GM18507 (cell line): ENCODE measurements around the gene NFILZ.
"Not testable (repeated sequence)": the region's sequence is repeated elsewhere in the genome, so short reads cannot be mapped to it uniquely, and the experiment has no call there.

Experiments used
- DNase-seq: peaks from one replicate; pipeline ENCODE4 v3.0.0; 2011; ENCODE audit warnings: low read depth; ENCODE audit not compliant: insufficient read length; ENCODE audit errors: extremely low spot score
- FAIRE-seq: peaks from 2 replicates; lab custom pipeline; 2011; peaks lifted over from hg19 to GRCh38; lab: Jason Lieb, UNC

NFILZ gene

DNA sequence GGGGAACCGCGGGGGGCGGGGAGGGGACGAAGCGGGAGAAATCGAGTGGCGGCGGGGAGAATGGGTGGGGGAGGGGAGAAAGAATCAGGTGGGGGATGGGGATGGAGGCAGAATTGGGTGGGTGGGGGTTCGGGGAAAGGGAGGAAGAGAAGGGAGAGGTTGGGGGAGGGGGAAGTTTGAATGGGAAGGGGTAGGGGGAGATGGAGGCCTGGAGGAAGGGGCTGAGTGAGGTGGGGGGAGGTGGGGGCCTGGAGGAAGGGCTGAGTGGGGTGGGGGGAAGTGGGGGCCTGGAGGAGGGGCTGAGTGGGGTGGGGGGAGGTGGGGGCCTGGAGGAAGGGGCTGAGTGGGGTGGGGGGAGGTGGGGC lies 19.5 kb upstream of the NFILZ start:
- FAIRE-seq (no peak), DNase-seq (no peak)

DNA sequence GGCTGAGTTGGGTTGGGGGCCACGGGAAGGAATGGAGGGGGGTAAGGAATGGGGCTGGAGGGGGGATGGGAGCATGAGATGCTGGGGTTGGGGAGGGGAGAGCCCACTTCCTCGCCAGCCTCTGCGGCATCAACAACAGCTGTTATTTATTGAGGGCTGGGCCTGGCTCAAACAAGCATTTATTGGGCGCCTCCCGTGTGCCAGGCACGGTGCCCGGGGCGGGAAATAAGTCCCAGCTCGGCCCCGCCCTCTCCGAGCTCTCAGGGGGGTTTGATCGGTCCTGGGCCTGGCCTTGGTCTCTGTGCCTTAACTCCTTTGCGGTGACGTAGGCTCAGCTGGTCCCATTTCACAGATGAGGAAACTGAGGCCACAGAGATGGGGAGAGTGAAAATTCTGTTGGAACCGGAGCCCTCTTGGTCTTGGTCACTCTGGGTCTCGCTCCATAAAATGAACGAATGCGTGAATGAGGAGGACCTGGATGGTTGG lies 19.0 kb upstream of the NFILZ start:
- FAIRE-seq = no peak
- no peak for DNase-seq

DNA sequence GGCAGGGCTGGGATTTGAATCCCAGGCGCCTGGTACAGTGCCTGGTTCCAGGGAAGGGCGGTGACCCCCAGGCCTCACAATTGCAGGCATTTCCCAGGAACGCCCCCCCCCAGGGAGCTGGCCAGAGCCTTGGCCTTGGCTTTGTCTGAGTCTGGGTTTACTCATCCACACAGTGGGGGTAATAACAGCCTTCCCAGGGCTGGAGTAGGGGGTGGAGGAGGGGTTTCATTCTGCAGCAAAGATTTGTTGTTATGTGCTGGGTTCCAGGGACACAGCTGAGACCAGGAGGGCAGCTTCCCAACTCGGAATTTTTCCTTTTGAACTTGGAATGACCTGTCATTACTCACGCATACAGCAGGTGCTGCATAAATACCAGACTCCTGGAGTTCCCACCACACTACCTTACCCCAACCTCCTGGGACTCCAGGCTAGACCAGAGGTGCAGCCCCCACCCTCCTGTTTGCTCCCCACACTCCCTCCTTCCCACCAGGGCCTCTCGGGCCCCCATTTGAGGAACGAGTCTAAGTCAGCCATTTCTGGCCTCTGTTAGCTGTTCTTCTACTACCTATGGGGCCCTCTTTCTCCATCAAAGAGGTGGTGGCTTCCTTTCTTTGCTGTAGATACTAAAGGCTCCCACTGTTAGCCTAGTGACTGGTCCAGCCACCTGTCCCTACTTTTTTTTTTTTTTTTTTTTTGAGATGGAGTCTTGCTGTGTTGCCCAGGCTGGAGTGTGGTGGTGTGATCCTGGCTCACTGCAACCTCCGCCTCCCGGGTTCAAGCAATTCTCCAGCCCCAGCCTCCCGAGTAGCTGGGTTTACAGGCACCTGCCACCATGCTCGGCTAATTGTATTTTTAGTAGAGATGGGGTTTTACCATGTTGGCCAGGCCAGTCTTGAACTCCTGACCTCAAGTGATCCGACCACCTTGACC lies 18.3 kb upstream of the NFILZ start:
- FAIRE-seq (no peak), DNase-seq (no peak)

DNA sequence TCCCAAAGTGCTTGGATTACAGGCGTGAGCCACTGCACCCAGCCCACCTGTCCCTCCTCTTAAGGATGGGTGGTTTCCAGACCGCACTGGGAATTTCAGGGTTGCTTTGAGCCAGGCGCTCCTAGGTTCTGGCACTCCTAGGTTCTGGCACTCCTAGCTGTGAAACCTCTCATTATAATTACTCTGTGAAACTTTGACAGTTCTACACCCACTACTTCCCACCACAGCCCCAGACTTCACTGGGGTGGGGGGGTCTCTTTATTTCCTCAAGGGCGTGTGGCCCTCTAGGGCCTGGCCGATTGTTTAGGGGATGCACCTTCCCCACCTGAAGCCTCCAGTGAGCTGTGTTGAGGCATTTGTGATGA lies 17.6 kb upstream of the NFILZ start:
- FAIRE-seq (no peak), DNase-seq (no peak)

DNA sequence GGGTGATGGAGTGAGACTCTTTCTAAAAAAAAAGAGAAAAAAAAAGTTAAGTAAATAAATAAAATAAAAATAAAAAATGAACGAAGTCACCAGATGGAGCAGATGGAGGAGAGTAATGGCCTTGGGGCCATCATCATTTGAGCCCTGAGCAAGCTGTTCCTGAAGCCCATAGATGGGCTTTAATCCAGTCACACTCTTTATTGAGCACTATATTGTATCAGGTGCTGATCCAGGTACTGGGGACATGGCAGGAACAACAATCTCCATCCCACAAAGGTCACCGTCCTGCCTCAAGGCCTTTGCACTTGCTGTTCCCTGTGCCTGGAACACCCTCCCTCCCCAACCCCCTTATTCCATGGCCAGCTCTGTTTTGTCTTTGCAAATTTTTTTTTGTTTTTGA lies 16.0 kb upstream of the NFILZ start:
- no peak for FAIRE-seq

DNA sequence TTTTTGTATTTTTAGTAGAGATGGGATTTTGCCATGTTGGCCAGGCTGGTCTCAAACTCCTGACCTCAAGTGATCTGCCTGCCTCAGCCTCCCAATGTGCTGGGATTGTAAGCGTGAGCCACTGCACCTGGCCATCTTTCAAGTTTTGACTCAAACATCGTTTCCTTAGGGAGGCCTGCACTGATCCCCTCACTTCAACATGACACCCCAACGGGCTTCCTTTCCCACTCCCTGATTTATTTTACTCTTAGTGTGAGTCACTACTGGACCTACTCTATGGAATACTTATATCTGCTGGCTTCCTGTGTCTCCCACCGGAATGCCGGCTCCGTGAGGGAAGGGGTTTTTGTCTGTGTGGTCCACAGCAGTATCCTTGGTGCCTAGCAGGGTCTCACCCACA lies 15.4 kb upstream of the NFILZ start:
- FAIRE-seq = no peak
- DNase-seq = no peak

More for the DNA sequence above, 16.0 kb upstream of the NFILZ start:
- no peak for DNase-seq

DNA sequence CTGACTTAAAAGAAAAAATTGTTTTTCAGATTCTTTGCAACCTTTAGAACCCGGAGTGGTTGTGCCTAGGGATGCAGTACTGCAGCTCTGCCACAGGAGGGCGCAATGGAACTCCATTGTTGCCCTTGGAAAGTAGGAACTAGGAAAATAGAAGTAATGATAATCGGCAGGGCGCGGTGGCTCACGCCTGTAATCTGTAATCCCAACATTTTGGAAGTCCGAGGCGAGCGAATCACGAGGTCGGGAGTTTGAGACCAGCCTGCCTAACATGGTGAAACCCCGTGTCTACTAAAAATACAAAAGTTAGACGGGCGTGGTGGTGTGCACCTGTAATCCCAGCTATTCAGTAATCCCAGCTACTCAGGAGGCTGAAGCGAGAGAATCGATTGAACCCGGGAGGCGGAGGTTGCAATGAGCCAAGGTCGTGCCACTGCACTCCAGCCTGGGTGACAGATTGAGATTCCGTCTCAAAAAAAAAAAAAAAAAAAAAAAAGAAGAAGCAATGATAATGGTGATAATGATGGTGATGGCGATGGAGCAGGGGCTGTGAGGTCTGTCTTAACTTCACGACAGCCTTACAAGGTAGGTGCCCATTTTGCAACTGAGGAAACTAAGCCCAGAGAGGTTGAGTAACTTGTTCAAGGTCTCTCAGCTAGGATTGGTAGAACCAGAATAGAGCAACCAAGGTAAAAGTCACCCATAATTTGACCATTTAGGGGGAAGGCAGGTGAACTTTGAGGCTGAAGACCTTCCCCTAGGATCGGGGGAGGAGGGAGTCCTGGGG lies 14.4 kb upstream of the NFILZ start:
- FAIRE-seq (no peak), DNase-seq (no peak)

DNA sequence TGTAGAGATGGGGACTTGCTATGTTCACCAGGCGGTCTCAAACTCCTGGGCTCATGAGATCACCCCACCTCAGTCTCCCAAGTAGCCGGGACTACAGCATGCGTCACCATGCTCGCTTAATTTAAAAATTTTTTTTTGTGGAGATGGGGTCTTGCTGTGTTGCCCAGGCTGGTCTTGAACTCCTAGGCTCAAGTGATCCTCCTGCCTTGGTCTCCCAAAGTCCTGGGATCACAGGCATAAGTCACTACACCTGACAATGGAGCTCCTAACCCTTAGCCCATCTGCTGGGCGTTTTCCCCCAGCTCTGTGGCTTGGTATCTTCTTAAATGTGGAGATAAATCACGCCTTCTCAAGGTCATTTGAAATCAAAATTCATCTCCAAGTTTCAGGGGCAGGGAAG lies 13.6 kb upstream of the NFILZ start:
- DNase-seq (no peak), FAIRE-seq (no peak)

DNA sequence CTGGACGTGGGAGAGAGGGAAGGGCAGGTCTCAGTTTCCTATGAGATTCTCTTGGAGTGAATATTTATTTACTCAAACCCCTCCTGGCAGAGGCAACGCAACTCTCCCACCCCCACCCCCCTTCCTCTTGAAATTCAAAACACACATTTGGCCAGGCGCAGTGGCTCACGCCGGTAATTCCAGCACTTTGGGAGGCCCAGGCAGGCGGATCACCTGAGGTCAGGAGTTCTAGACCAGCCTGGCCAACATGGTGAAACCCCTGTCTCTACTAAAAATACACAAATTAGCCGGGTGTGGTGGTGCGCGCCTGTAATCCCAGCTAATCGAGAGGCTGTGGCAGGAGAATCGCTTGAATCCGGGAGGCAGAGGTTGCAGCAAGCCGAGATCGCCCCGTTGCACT lies 13.1 kb upstream of the NFILZ start:
- not testable (repeated sequence) for DNase-seq, FAIRE-seq

DNA sequence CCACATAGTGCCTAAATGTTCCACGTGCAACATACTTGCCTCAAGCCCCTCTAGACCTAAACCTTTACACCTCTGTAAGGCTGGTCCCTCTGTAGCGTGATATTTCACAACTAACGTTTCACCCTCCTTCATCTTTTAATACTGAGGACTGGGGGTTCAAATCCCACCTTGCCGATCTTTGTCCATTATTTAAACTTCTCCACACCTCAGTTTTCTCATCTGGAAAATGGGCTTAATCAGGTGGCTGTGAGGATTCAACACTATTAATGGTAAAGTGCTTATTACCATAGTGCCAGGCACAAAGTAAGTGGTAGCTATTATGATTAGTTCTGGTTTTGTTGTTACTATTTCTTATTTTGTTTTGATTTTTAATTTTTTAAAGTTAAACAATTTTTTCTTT lies 12.4 kb upstream of the NFILZ start:
- DNase-seq (no peak), FAIRE-seq (no peak)

DNA sequence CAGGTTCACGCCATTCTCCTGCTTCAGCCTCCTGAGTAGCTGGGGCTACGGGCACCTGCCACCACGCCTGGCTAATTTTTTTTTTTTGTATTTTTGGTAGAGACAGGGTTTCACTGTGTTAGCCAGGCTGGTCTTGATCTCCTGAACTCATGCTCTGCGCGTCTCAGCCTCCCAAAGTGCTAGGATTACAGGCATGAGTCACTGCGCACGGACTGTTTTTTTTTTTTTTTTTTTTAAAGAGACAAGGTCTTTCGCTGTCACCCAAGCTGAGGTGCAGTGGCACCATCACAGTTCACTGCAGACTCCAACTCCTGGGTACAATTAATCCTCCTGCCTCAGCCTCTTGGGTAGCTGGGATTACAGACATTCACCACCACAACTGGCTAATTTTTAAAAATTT lies 11.7 kb upstream of the NFILZ start:
- DNase-seq = no peak

DNA sequence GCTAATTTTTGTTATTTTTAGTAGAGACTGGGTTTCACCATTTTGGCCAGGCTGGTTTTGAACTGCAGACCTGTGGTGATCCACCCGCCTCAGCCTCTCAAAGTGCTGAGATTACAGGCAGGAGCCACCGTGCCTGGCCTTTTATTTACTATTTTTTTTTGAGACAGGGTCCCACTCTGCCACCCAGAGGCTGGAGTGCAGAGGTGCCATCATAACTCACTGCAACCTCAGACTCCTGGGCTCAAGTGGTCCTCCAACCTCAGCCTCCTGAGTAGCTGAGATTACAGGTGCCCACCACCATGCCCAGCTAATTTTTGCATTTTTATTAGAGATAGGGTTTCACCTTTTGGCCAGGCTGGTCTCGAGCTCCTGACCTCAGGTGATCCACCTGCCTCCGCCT lies 7.5 kb upstream of the NFILZ start:
- FAIRE-seq, DNase-seq: not testable (repeated sequence)

More for the DNA sequence above, 11.7 kb upstream of the NFILZ start:
- FAIRE-seq = no peak

DNA sequence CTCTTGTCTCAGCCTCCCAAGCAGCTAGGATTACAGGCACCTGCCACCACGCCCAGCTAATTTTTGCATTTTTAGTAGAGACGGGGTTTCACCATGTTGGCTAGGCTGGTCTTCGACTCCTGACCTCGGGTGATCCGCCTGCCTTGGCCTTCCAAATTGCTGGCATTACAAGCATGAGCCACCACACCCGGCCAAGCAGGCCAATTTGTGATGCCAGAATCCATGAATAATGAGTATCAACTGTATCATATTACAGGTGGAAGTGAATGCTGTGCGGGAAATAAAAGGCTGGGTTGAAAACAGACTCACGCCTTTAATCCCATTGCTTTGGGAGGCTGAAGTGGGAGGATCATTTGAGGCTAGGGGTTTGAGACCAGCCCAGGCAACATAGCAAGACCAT lies 3.6 kb upstream of the NFILZ start:
- FAIRE-seq (no peak), DNase-seq (no peak)

DNA sequence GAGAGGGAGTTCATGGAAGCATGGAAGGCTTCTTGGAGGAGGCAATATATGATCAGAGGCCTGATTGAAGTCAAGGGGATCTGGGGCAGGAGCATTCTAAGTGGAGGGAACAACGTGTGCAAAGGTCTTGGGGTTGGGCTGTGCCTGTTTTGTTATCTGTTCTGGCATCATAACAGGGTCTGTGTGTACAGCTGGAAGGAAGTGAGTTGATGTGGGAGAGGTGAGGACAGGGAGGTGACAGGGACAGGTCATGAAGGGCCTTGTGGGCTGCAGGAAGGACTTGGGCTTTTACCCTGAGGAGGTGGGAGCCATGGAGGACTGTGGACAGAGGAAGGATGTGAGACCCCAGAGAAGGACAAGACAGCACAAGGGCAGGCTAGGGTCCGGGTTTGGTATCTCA lies 1.2 kb upstream of the NFILZ start:
- DNase-seq (no peak), FAIRE-seq (no peak)

DNA sequence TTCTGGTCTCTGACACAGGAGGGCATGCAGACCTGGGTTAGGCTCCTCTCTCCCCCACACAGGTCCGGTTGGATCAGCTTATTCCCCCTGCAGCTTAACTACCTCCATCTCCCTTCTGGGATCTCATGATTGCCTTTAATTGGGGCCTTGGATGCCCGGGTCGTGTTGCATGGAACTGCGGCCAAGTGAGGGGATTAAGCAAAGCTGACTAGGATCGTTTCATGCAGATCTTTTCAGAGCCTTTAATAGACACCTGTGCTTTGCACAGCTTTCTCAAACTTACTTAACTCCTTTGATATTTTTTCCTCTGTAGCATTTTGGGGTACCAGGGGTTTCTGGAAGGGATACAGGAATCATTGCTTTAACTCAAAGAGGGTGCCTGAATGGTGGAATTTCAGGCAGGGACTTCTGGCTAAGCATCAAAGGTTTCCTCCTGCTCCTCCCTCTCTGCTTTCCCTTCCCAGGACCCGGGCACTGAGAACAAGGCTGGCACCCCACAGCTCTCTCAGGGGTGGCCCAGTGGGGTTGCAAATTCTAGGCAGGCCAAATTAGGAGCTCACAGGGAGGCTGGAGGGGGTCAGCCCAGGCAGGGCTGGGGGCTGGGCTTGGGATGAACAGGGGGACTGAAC lies 477 bp downstream of the NFILZ start:
- DNase-seq (no peak), FAIRE-seq (no peak)

DNA sequence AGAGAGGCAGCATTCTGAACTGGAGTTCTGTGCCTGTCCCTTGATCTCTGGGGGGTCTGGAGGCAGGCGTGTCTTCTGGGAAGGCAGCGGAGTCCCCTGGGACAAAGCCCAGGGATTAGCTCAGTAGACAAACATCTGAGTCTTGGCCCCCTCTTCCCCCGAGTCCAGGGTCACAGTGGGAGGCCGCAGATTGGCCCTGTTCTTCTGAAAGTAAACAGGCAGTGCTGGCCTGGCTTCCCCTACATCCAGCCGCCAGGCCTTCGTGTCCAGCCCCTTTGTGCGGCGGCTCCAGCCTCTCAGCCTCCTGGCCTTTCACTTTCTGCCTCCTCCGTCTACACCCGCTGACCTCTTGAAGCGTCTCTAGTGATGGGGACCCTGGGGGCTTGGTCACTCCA lies 989 bp downstream of the NFILZ start:
- FAIRE-seq (no peak), DNase-seq (no peak)

DNA sequence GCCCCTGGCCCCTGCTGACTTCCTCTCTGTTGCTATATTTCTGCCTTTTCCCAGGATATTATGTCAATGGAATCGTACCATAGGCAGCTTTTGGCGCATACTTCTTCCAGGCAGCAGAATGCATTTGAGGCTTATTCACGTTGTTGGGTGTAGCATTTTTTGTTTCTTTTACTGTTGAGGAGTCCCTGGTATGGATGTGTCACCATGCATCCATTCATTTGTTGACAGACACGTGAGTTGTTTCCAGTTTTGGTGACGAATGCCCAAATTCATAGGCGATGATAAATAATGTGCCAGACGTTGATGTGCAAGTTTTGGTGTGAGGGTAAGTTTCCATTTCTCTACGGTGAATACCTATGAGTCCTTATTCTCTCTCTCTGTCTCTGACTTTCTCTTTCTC lies 5.0 kb downstream of the NFILZ start:
- DNase-seq = no peak
- no peak for FAIRE-seq

DNA sequence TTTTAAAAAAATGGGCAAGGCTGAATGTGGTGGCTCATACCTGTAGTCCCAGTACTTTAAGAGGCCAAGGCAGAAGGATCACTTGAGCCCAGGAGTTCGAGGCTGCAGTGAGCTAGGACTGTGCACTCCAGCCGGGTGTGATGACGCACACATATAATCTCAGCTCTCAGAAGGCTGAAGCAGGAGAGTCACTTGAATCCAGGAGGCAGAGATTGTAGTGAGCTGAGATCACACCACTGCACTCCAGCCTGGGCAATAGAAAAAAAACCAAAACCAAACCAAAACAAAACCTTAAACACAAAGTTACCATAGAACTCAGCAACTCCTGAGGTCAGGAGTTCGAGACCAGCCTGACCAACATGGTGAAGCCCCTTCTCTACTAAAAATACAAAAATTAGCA lies 6.6 kb downstream of the NFILZ start:
- not testable (repeated sequence) for DNase-seq, FAIRE-seq

DNA sequence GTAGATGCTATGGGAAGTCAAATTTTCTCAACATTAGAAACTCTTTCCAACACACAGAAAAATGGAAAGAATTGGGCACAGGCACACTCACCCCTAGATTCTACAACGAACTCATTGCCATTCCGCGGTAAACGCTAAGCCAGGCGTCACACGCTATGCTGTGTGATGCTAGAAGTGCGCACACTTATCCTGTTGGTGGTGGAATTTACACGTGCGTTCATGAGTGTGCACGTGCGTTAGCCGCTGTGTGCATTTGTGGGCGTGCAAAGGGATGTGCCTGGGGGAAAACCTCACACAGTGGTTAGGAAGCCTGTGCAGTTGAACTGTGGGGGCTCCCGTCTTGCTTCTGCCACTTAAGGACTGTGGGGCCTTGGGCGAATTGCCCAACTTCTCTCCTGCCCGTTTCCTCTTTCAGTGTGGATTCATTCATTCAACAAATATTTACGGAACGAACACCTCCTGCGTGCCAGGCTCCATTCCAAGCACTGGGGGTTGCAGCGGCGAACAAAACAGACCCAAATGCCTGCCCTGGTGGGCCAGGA lies 7.7 kb downstream of the NFILZ start:
- FAIRE-seq (no peak), DNase-seq (no peak)

DNA sequence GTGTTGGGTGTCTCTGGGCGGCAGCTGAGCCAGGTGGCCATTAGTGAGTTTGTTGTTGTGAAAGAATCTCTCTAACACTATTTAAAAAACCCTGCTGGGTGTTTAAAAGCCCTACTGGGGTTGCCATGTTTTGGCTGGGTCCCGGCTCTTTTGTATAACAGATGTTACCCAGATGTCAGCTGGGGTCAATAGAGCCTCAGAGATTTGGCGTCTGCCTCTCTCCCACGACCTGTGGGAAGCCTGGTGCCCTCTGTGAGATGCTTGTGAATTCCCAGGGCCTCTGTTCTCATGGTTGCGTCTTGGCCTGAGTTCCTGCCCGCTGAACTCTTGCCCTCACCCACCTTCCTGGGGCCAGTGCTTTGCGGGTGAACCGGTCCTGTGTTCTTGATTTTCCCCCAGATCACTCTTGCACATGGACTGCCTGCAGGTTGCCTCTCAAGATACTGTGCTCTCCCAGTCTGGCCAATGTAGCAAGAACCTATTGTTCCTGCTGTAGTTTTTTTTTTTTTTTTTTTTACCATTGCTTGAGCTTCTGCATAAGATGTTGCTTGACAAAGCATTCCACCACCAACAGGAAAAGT lies 9.5 kb downstream of the NFILZ start:
- no peak for FAIRE-seq
- no peak for DNase-seq
